Left lobe of liver (tissue), 2 donors: ENCODE data around the gene TET1. TPM values are rescaled to one million over a fixed set of nuclear protein-coding genes. Genes with fewer than 3 reads are reported as not detected.
"Not testable (repeated sequence)": the region's sequence is repeated elsewhere in the genome, so short reads cannot be mapped to it uniquely, and the experiment has no call there.

Source experiments
- ATAC-seq: fragments of 200-7000 bp; cut with Tn5 transposase; one replicate; pipeline ENCODE4 v1.9.1; 2020; ENCODE audit warnings: mild to moderate bottlenecking, moderate library complexity
- DNase-seq: peaks from one replicate; pipeline ENCODE4 v3.0.0-alpha.2; 2020; ENCODE audit warnings: low spot score
- total RNA-seq: library from RNA; stranded (reverse); gene quantifications from one replicate; pipeline ENCODE4 v1.2.1, GENCODE V29; 2021
- donor health status: DM: no; HTN: no; CAD: no; lungs with moderate emphysema.
- donor health status: DM: no; HTN: yes; CAD: no.

The TET1 gene
- total RNA-seq, 1 donor from 2014 or later = 0.81 TPM

GRCh38 chr10:68696018-68696417 is 135.9 kb downstream of the TET1 start:
- no peak for ATAC-seq
- no peak for DNase-seq

DNA sequence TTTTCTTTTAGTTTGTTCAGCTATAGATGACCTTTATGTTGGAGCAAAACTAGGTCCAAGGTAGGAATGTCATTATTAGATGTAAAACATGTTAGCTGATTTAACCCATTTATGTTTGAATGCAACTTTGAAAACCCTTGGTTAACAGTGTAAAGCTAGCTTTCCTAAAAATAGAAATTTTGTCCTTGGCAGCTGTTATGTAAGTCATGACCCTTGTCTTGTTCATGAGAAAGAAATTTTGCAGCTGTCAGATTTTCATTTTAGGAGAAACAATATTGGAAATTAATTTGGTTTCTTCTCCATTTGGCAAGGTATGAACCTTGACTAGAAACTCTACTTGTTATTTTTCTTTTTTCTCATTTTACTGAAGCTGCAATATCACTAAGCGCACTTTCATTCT is 137.0 kb downstream of the TET1 start:
- DNase-seq = no peak
- ATAC-seq = no peak

DNA sequence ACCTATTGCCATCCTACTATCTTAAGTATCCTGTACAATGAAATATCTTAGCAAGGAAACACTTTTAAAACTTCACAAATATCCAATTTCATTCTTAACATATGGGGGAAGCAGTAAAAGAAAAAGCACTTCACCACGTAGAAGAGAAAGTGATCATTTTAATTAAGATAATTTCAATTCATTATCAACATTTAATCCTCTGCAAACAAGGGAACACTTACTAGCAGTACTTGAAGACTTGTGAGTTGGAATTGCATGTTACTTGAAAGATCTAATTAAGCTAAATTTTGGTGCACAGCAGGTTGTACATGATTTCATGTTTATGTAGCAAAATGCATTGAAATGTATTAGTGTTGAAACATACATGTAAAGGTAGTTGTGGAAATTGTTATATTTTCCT is 140.1 kb downstream of the TET1 start:
- DNase-seq = no peak
- ATAC-seq = no peak

GRCh38 chr10:68705548-68705947 is 145.4 kb downstream of the TET1 start:
- no peak for DNase-seq
- ATAC-seq = no peak

DNA sequence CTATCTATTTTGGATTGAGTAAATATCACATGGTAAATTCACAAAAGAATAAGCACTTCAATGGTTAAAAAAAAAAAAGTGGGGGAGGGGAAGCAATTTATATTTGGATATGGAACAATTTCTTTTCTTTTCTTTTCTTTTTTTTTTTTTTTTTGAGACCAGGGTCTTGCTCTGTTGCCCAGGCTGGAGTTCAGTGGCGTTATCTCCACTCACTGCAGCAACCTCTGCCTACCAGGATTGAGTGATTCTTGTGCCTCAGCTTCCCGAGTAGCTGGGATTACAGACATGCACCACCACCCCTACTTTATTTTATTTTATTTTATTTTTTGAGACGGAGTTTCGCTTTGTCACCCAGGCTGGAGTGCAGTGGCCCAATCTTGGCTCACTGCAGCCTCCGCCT is 148.8 kb downstream of the TET1 start:
- not testable (repeated sequence) for DNase-seq, ATAC-seq

DNA sequence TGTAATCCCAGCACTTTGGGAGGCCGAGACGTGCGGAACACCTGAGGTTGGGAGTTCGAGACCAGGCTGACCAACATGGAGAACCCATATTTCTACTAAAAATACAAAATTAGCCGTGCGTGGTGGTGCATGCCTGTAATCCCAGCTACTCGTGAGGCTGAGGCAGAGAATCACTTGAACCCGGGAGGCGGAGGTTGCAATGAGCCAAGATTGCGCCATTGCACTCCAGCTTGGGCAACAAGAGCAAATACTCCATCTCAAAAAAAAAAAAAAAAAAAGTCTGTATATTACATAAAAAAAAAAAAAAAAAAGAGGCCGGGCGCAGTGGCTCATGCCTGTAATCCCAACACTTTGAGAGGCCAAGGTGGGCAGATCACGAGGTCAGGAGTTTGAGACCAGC is 152.9 kb downstream of the TET1 start:
- not testable (repeated sequence) for ATAC-seq, DNase-seq

DNA sequence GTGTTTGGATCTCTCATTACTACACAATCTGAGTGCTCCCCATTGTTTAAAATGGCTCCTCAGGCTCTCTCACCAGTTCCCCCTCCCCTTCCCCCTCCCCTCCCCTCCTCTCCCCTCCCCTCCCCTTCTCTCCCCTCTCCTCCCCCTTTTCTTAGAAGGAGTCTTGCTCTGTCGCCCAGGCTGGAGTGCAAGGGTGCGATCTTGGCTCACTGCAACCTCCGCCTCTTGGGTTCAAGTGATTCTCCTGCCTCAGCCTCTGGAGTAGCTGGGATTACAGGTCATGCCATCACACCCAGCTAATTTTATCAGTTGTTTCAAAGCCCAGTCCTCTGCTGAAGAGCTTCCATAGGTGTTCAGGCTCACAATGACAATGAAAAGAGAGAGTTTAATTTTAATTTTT is 157.3 kb downstream of the TET1 start:
- DNase-seq = no peak
- no peak for ATAC-seq

GRCh38 chr10:68720793-68721672 is 160.9 kb downstream of the TET1 start, which contains the start of gene CCAR1:
Gene CCAR1 (plus strand): TSS chr10:68721239. CDS start chr10:68722505, 1,266 bp downstream.
- peak; percentile 98 for ATAC-seq
- DNase-seq = peak; percentile 96

GRCh38 chr10:68721673-68722335 is 161.7 kb downstream of the TET1 start:
- ATAC-seq (no peak), DNase-seq (no peak)

DNA sequence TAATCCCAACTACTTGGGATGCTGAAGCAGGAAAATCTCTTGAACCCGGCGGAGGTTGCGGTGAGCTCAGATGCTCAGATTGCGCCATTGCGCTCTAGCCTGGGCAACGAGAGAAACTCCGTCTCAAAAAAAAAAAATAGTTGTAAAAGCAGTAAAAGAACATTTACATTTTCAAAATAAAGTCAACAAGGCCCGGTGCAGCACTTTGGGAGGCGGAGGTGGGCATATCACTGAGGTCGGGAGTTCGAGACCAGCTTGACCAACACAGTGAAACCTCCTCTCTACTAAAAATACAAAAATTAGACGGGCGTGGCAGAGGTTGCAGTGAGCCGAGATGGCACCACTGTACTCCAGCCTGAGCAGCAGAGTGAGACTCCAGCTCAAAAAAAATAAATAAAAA is 164.9 kb downstream of the TET1 start:
- peak; percentile 16 for DNase-seq
- no peak for ATAC-seq

DNA sequence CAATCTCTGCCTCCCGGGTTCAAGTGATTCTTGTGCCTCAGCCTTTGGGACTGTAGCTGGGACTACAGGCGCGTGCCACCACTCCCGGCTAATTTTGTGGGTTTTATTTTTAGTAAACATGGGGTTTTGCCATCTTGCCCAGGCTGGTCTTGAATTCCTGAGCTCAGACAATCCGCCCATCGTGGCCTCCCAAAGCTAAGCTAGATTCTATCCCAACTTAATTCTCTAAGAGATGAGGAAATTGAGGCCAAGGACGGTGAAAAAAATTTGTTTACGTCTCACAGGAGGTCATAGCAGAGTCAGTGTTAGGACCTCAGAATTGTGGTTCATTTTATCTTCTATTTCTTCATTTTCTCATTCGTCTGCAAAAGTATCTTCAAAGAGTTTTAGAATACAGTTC is 167.0 kb downstream of the TET1 start:
- DNase-seq = no peak

GRCh38 chr10:68732651-68733050 is 172.5 kb downstream of the TET1 start:
- ATAC-seq (no peak), DNase-seq (no peak)

More for the DNA sequence above, 167.0 kb downstream of the TET1 start:
- ATAC-seq = no peak

GRCh38 chr10:68734349-68734748 is 174.2 kb downstream of the TET1 start:
- no peak for DNase-seq
- ATAC-seq = no peak

DNA sequence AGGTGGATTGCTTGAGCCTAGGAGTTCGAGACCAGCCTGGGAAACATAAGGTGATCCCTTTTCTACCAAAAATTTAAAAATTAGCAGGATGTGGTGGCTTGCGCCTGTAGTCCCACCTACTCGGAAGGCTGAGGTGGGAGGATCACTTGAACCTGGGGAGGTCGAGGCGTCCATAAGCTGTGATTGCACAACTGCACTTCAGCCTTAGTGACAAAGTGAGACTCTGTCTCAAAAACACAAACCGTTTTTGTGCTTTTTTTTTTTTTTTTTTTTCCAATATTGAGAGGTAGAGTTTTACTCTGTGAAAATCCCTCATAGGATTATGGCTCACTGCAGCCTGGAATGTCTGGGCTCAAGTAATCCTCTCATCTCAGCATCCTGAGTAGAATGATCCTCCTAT is 175.0 kb downstream of the TET1 start:
- DNase-seq = no peak
- no peak for ATAC-seq

GRCh38 chr10:68735739-68736138 is 175.6 kb downstream of the TET1 start:
- DNase-seq, ATAC-seq: not testable (repeated sequence)

GRCh38 chr10:68740676-68741075 is 180.5 kb downstream of the TET1 start:
- ATAC-seq, DNase-seq: not testable (repeated sequence)

DNA sequence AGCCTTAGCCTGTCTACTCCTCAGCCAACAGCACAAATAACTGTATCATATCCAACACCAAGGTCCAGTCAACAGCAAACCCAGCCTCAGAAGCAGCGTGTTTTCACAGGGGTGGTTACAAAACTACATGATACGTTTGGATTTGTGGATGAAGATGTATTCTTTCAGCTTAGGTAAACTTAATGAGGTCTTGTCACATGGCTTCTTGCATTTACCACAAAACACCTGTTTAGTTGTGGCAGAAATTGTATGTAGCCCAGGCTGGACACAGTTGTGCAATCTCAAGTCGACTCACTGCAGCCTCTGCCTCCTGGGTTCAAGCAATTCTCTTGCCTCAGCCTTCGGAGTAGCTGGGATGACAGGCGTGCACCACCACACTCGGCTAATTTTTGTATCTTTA is 182.3 kb downstream of the TET1 start:
- ATAC-seq (no peak), DNase-seq (peak; percentile 6)

Other genes starting within 250 kb of the TET1 start
- 26.8 TPM for gene HNRNPH3, start 228.3 kb upstream of the TET1 start, total RNA-seq
- gene PBLD, start 227.4 kb upstream of the TET1 start, total RNA-seq = 126 TPM
- 4.0 TPM for gene RUFY2, start 153.1 kb upstream of the TET1 start, total RNA-seq
- 3.5 TPM for gene DNA2, start 88.4 kb upstream of the TET1 start, total RNA-seq
- 28.8 TPM for gene SLC25A16, start 32.8 kb upstream of the TET1 start, total RNA-seq
- gene CCAR1, start 160.9 kb downstream of the TET1 start, total RNA-seq = 17.4 TPM